ENCODE measurements around the gene PGLYRP3. TPM values are rescaled to one million over a fixed set of nuclear protein-coding genes. Genes with fewer than 3 reads are reported as not detected.
A peak's percentile ranks its signal among the peaks of the same experiment; 100 is the strongest.
"Not testable (repeated sequence)": the region's sequence is repeated elsewhere in the genome, so short reads cannot be mapped to it uniquely, and the experiment has no call there.

The PGLYRP3 gene
- total RNA-seq, 2 donors from 2014 or later: not detected

DNA sequence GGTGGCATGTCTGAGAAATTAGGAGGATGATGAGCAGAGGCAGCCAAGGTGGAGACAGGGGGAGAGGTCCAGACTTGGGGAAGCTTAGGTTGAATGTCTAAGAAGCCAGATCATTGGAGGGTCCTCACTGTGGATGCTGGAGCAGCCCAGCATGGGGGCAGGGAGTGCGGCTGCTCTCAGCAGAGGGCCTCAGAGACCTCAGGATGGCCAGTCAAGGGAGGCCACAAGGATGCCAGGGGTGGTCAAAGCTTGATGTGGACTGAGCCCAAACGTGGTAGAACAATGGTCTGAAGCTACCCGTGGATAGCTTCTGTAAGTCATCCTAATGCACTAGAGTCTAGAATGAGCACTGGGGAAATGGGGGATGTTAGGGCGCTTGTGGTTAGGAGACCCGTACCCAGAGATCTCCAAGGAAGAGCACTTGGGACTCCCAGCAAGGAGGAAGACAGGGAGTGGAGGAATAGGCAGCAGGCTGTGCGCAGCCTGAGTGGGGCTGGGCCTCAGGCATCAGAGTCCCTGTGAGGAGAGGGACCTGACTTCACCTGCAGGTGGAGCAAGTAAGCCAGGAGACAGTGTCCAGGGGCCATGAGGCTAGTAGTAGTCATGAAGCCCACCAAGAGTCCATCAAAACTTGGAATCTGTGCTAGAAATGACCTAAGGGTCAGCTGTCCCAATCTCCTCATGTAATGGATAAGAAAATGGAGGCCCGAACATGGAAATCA, 40.6 kb upstream of the PGLYRP3 start:
- ATAC-seq (replicated peaks): no peak
- H3K27ac Mint-ChIP-seq: no peak overlapping the region
- no peaks in the 10 kb centered on the region for H3K9me3 Mint-ChIP-seq
- H3K4me3 Mint-ChIP-seq: no peak overlapping the region
- peaks cover 4% of the 10 kb centered on the region for H3K4me1 Mint-ChIP-seq
- peaks cover 7% of the 10 kb centered on the region for H3K27me3 Mint-ChIP-seq
- H3K36me3 Mint-ChIP-seq (ENCODE audit: low read depth): no peaks in the 10 kb centered on the region

DNA sequence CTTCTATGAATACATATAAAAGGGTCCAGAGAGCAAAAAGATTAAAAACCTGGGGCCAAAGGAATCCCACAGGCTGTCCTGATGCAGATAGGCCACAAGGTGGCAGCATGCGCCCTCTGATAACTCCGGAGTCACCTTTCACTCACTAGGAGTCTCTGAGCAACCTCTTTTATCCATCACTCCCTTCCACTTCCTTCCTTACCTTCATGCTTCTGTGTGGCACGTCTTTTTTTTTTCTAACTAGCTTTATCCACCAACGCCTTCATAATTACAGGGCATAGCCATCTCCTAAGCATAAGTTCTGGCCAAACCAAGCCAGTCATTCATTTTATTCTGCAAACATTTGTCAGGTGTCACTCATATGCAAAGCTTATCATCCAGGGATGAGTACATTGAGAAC, 39.8 kb upstream of the PGLYRP3 start:
- H3K4me3 Mint-ChIP-seq: no peak overlapping the region
- peak; percentile 65 for ATAC-seq (replicated peaks)
- H3K9me3 Mint-ChIP-seq: no peaks in the 10 kb centered on the region
- peaks cover 10% of the 10 kb centered on the region for H3K27me3 Mint-ChIP-seq
- H3K36me3 Mint-ChIP-seq (ENCODE audit: low read depth): no peaks in the 10 kb centered on the region
- H3K4me1 Mint-ChIP-seq: no peaks in the 10 kb centered on the region
- H3K27ac Mint-ChIP-seq: no peak overlapping the region

DNA sequence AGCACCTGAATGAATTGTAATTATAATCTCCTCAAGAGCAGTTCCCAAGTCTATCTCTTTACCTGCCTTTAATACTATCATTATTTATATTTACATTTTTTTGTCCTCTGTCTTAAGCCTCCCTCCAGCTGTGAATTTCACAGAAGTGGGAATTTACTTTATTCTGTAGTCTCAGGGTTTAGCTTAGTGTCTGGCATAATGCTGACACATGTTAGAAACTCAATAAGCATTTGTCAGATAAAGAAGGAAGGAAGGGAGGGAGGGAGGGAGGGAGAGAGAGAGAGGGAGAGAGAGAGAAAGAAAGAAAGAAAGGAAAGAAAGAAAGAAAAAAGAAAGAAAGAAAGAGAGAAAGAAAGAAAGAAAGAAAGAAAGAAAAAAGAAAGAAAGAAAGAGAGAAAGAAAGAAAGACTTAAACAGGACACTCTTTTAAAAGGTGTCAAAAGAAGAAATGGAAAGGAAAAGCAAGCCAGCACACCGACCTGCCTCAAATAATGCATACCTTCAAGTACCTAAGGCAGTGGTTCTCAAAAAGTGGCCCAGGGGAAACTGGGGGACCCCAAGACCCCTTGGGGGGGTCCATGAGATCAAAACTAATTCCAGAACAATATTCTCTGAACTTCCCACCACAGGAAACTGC, 37.7 kb upstream of the PGLYRP3 start:
- Mint-ChIP-seq H3K9me3 (no peaks in the 10 kb centered on the region), H3K36me3 (ENCODE audit: low read depth) (no peaks in the 10 kb centered on the region), H3K27ac (no peak overlapping the region), H3K27me3 (peaks cover 19% of the 10 kb centered on the region), H3K4me1 (peaks cover 13% of the 10 kb centered on the region), H3K4me3 (no peak overlapping the region)
- no peak for ATAC-seq (replicated peaks)

DNA sequence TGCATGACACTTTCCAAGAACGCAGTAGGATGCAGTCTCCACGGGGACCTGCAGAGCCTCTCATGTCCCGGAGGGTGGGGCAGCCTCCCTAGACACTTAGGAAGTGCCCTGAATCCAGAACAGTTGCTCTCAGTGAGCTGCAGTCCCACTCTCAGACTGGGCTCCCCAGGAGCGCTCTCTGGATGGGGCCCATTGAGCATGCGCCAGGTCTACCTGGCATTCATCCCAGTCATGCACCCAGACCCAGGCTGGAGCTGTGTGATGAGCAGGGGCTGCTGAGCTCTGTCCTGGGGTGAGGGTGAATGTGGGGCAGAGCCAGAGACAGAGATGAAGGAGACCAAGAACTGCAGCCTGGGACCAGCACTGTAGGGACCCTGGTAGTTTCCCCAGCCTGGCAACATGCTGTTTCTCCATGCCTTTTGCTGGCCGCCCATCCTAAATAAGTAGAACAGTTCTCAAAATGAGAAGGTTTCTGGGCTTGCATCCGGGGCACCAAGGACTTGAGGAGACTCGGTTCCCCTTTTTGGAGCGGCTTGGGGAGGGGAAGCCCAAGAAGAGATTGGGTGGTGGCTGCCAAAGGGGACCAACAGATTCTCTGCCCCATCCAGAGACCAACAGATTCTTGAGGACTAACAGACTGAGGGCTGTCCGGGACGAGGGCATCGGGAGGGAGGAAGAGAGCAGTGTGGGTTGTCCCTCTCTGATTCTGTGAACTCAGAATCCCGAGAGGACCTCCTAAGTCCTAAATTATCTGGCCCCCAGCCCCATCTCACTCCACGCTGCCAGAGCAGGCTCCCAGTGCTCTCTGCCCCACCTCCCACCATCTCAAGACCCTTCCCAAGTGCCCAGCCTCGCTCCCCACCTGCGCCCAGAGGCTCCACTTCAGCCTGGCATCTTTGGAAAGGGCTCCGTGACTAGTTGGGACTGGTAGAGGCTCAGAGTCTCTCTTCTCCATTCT, 36.9 kb upstream of the PGLYRP3 start:
- no peak overlapping the region for H3K27ac Mint-ChIP-seq
- no peak for ATAC-seq (replicated peaks)
- H3K27me3 Mint-ChIP-seq: peaks cover 19% of the 10 kb centered on the region
- no peaks in the 10 kb centered on the region for H3K9me3 Mint-ChIP-seq
- no peak overlapping the region for H3K4me3 Mint-ChIP-seq
- no peaks in the 10 kb centered on the region for H3K36me3 Mint-ChIP-seq (ENCODE audit: low read depth)
- peaks cover 17% of the 10 kb centered on the region for H3K4me1 Mint-ChIP-seq

DNA sequence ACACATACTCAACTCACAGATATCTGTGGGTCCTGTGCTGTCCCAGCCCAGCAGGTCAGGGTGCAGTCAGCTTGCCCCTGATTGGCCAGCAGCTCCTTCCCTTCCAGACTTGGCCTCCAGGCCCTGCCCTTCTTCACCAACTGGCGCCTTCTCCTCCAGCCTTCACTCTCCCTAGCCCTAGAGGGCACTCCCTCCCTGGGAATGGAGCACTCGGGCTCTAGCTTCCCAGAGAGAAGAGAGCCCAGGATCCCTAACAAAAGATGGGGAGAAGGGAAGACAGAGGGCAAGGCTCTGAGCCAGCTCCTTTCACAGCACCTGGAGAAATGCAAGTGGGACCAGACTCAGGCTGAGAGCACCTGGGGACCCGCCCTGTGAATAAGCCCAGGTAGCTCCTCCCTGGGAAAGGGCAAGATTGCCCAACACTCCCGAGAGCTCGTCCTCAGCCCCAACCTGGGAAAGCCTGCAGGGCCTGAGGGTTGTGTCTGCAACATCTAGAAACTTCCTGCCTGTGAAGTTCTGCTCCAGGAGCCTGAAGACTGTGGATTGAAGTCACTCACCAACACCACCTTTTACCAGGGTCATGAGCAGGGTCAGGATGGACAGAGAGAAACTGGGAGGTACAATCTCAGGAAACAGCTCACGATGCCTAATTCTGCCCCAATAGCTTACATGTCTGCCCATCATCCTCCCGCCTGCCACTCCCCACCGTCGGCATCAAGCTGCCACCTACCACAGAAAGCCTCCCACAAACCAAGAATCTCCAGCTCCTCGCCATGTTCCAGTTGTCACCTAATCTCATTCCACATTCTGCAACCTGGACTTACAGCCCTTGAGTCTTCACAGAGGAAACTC, 36.0 kb upstream of the PGLYRP3 start, which contains the start of gene PGLYRP4:
TSS of gene PGLYRP4 (minus strand) at position 331 of the 852 bp plus-strand sequence. CDS start 909 bp downstream, outside the sequence.
- Mint-ChIP-seq H3K36me3 (ENCODE audit: low read depth) (no peaks in the 10 kb centered on the region), H3K9me3 (no peaks in the 10 kb centered on the region), H3K27ac (no peak within 1 kb of the TSS), H3K4me3 (no peak within 1 kb of the TSS), H3K27me3 (peaks cover 23% of the 10 kb centered on the region), H3K4me1 (peaks cover 26% of the 10 kb centered on the region)
- no peak for ATAC-seq (replicated peaks)

DNA sequence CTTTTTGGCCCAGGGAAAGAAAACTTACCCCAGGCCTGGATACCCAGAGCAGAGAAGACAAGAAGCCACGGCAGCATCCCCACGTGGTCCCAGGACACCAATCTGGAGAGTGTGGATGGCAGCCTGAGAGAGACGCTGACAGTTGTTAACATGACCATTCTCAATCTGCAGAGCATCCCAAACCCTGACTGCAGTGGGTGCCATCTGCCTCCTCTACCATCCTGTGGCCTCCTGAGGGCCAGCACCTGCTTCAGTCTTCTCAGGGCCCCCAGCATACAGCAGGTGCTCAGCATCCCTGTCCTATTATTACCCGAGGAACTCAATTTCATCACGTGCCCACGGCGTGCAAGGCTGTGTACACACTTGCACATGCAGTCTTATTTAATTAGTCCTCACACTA, 35.1 kb upstream of the PGLYRP3 start:
- Mint-ChIP-seq H3K36me3 (ENCODE audit: low read depth) (no peaks in the 10 kb centered on the region), H3K4me3 (no peak overlapping the region), H3K27me3 (peaks cover 23% of the 10 kb centered on the region), H3K4me1 (peaks cover 31% of the 10 kb centered on the region), H3K27ac (no peak overlapping the region), H3K9me3 (no peaks in the 10 kb centered on the region)
- ATAC-seq (replicated peaks): no peak

DNA sequence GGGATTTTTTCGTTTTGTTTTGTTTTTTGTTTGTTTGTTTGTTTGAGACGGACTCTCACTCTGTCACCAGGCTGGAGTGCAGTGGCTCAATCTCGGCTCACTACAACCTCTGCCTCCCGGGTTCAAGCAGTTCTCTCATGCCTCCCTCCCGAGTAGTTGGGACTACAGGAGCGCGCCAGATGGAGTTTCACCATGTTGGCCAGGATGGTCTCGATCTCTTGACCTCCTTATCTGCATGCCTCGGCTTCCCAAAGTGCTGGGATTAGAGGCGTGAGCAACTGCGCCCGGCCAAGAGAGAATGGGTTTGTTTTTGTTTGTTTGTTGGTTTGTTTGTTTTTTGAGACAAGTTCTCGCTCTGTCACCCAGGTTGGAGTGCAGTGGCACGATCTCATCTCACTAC, 34.3 kb upstream of the PGLYRP3 start:
- Mint-ChIP-seq H3K27me3 (peaks cover 23% of the 10 kb centered on the region), H3K4me1 (peaks cover 39% of the 10 kb centered on the region)
- not testable (repeated sequence) for H3K27ac Mint-ChIP-seq; H3K4me3 Mint-ChIP-seq; H3K9me3 Mint-ChIP-seq; ATAC-seq (replicated peaks); H3K36me3 Mint-ChIP-seq (ENCODE audit: low read depth)

DNA sequence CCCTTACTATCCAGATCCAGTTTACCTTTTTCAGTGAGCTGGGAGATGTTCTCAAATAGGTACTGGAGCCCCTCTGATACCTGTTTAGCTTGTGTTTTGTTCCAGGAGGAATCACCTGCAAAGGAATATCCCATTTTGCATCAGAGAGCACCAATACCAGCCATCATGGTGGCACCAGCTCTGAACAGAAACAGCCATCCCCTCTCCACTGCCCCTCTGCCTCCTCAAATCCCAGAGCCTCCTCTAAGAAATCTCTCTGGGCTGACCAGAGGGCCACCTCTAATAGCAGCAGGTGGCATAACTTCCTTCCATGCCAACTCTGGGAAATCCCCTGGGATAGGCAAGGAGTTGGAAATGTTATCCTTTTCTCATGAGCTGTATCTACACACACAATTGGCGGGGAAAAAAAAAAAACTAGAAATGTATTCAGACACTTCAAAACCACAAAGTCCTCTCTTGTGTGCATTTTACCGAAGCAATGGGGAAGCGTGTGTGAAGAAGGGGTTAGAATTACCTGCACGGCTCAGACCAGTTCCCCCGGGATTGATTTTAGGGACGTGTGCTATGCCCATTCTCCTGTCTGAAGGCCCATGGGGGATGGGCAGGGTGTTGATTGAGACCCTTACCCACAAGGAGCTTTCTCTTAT, 33.4 kb upstream of the PGLYRP3 start:
- Mint-ChIP-seq H3K36me3 (ENCODE audit: low read depth) (no peaks in the 10 kb centered on the region), H3K4me3 (peak overlapping the region; percentile 58), H3K4me1 (peaks cover 39% of the 10 kb centered on the region), H3K27ac (peak overlapping the region; percentile 54), H3K9me3 (no peaks in the 10 kb centered on the region), H3K27me3 (peaks cover 23% of the 10 kb centered on the region)
- ATAC-seq (replicated peaks): no peak

DNA sequence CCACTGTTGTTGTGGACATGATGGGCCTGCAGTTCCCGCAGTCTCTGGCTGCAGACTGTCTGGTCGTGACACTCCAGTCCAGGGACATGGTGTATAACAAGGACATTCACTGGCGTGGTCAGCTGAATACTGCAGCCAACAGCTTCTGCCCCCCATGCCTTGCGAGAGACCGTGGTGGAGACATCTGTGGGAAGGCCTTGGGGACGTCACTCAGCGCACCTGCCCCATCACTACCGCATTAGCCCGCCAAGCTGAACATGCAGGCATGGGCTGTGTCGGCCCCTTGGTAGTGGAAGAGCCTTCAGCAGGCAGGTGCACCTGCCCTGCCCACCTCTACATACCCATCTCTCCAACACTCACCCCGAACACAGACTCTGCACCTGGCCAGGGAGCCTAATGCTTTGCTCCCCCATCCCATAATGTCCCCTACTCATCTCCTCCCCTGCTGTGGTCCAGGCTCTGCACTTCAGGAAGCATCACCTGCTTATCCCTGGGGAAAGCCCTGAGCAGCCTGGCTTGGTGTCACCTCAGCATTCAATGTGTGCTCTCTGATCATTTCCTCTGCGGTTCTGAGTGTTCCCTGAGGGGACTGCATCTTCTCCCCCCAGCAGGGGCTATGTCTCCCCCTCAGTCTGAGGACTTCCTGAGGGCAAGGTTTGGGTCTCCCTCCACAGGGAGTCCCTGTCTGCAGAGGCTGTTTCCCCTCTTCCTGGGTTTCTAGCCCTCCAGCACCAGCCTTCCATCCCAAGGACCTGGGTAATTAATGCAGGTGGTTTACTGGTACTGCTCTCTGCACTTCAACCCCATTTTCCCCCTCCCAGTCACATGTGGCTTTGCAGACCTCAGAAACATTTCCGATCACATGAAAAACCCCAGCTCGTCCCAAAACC, 32.7 kb upstream of the PGLYRP3 start:
- H3K36me3 Mint-ChIP-seq (ENCODE audit: low read depth): no peaks in the 10 kb centered on the region
- H3K27ac Mint-ChIP-seq: peak overlapping the region; percentile 54
- peaks cover 27% of the 10 kb centered on the region for H3K27me3 Mint-ChIP-seq
- peaks cover 43% of the 10 kb centered on the region for H3K4me1 Mint-ChIP-seq
- ATAC-seq (replicated peaks): peak; percentile 50
- no peaks in the 10 kb centered on the region for H3K9me3 Mint-ChIP-seq
- peak overlapping the region; percentile 58 for H3K4me3 Mint-ChIP-seq

DNA sequence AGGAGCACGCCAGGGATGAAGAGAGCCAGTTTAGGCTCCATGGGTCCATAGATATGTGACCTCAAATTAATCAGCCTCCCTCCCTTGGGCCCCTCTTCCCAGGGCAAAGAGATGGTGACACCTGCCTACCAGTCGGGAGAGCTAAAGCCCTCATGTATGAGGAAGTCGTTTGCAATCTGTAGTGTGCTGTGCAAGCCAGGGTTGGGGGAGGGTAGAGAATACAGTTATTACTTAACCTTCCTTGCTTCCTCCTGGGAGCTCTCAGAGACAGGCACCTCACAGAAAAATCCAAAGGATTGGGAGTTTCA, 31.9 kb upstream of the PGLYRP3 start:
- no peaks in the 10 kb centered on the region for H3K36me3 Mint-ChIP-seq (ENCODE audit: low read depth)
- no peaks in the 10 kb centered on the region for H3K9me3 Mint-ChIP-seq
- peaks cover 48% of the 10 kb centered on the region for H3K4me1 Mint-ChIP-seq
- peak overlapping the region; percentile 14 for H3K27ac Mint-ChIP-seq
- H3K27me3 Mint-ChIP-seq: peaks cover 24% of the 10 kb centered on the region
- peak overlapping the region; percentile 3 for H3K4me3 Mint-ChIP-seq
- ATAC-seq (replicated peaks): no peak

DNA sequence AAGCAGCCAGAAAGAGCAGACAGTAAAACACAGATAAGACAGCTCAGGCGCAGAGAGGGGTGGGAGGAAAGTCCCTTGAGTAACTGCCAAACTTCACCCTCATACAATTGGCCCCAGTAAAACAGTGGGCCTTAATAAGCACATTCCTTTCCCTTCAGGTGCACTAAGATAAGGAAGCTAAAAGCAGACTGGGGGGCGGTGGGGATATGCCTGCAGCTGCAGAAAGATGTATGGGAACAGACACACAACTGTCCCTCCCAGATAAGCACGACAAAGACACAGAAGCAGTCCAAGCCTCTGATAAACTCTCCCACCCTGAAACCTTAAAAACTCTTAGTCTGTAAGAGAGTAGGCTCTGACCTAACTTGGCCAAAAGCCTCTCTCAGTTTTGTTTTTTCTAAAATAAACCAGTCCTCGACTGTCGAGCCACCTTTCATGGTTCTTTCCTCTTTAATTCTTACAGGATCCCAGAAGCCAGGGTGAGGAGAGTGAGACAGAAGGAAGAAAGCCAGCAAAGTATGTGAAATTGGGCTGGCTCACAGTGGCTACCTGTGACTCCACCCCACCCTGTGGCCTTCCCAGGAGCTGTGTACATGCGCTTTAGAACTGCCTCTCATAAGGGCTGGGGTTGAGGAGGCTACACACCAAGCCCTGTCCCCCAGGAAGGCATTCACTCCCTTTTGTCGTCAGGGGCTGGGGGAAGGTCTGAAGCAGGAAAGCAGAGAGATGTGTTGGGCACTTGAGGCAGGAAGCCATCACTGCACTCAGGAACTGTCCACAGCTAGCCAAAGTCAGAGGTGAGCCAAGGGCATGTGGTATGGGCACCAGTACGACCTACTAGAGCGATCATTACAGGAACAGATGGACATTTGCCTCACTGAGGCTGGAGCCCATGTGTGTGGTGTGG, 31.3 kb upstream of the PGLYRP3 start:
- peaks cover 48% of the 10 kb centered on the region for H3K4me1 Mint-ChIP-seq
- no peaks in the 10 kb centered on the region for H3K9me3 Mint-ChIP-seq
- no peak for ATAC-seq (replicated peaks)
- H3K27ac Mint-ChIP-seq: peak overlapping the region; percentile 14
- peak overlapping the region; percentile 3 for H3K4me3 Mint-ChIP-seq
- H3K36me3 Mint-ChIP-seq (ENCODE audit: low read depth): no peaks in the 10 kb centered on the region
- H3K27me3 Mint-ChIP-seq: peaks cover 22% of the 10 kb centered on the region

DNA sequence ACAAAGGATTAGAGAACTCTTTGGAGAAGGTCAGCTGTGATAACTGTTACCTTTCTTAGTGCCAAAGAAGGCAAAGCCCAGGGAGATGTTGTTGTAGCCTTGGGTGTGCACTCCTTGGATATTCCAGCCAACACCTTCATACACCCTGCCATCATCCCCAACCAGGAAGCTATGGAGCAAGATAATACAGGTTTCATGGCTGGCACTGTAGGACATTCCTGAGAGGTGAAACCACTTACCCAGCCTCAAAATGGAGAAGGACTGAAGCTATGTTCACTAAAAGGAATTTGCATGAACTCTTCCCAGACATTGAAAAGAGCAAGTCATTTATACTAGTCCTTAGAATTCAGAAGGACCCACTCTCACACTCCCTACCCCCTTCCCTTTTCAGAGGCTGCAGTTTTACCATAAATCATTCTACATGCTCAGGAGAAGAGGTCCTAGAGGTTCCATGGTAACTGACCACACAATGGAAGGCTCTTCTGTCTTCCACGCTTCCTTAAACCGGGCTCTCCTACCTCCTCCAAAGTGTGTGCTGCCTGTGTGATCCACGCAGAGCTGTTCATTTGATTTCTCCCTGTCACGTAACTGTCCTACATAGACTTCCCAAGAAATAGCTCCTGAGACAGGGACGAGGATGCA, 30.4 kb upstream of the PGLYRP3 start:
- H3K36me3 Mint-ChIP-seq (ENCODE audit: low read depth): no peaks in the 10 kb centered on the region
- no peaks in the 10 kb centered on the region for H3K9me3 Mint-ChIP-seq
- peaks cover 56% of the 10 kb centered on the region for H3K4me1 Mint-ChIP-seq
- ATAC-seq (replicated peaks): no peak
- peak overlapping the region; percentile 16 for H3K27ac Mint-ChIP-seq
- peaks cover 19% of the 10 kb centered on the region for H3K27me3 Mint-ChIP-seq
- H3K4me3 Mint-ChIP-seq: peak overlapping the region; percentile 3

Data from activated T-helper 17 cell treated with anti-CD3 and anti-CD28 coated beads, Interleukin-2, amount 50 U/mL, for 72 hours (primary cell).